Neural crest cell (in vitro differentiated cells): ENCODE results near the gene TBC1D16. TPM values are rescaled to one million over a fixed set of nuclear protein-coding genes. Genes with fewer than 3 reads are reported as not detected.

ENCODE experiments used
- DNase-seq: peaks from one replicate; pipeline ENCODE4 v3.0.0; 2021; ENCODE audit warnings: low read depth, mixed read lengths, low spot score
- H3K27ac Mint-ChIP-seq: one replicate; pipeline ENCODE4 v1.8.0; 2021; ENCODE audit warnings: mild to moderate bottlenecking, mixed read lengths; ENCODE audit not compliant: unreplicated experiment
- H3K27me3 Mint-ChIP-seq: 2 replicates; pipeline ENCODE4 v1.8.0; 2021; ENCODE audit warnings: low read depth, mild to moderate bottlenecking, mixed read lengths
- H3K36me3 Mint-ChIP-seq: 2 replicates; pipeline ENCODE4 v1.8.0; 2021; ENCODE audit warnings: low read depth, mild to moderate bottlenecking, mixed read lengths
- H3K4me1 Mint-ChIP-seq: 2 replicates; pipeline ENCODE4 v1.8.0; 2021; ENCODE audit warnings: mixed read lengths
- H3K4me3 Mint-ChIP-seq: one replicate; pipeline ENCODE4 v1.8.0; 2021; ENCODE audit warnings: mild to moderate bottlenecking, mixed read lengths
- H3K9me3 Mint-ChIP-seq: 2 replicates; pipeline ENCODE4 v1.8.0; 2021; ENCODE audit warnings: mixed read lengths
- CTCF ChIP-seq: fragments of 200-600 bp; sonication (generic); conservative IDR thresholded peaks from 2 replicates; pipeline ENCODE4 v1.5.0; 2021; ENCODE audit warnings: antibody characterized with exemption, mild to moderate bottlenecking
- total RNA-seq: library from RNA; stranded (reverse); gene quantifications from 2 replicates; pipeline ENCODE4 v1.2.1, GENCODE V29; 2021

TBC1D16 gene
- total RNA-seq, 1 donor from 2014 or later: 96.2 TPM

GRCh38 chr17:79991924-79992648, 43.6 kb downstream of the TBC1D16 start:
- Mint-ChIP-seq H3K9me3 (no peaks in the 10 kb centered on the region), H3K36me3 (no peaks in the 10 kb centered on the region), H3K27ac (peak overlapping the region; percentile 69), H3K4me3 (peak overlapping the region; percentile 84), H3K4me1 (peaks cover 51% of the 10 kb centered on the region), H3K27me3 (peaks cover 4% of the 10 kb centered on the region)
- TF ChIP-seq CTCF: peak; percentile 48
- peak; percentile 40 for DNase-seq

GRCh38 chr17:79991140-79991923, 44.3 kb downstream of the TBC1D16 start:
- Mint-ChIP-seq H3K4me3 (peak overlapping the region; percentile 65), H3K36me3 (no peaks in the 10 kb centered on the region), H3K9me3 (no peaks in the 10 kb centered on the region), H3K27ac (peak overlapping the region; percentile 47), H3K4me1 (peaks cover 47% of the 10 kb centered on the region), H3K27me3 (peaks cover 4% of the 10 kb centered on the region)
- peak; percentile 77 for DNase-seq
- peak; percentile 74 for TF ChIP-seq CTCF

GRCh38 chr17:79990704-79991103, 45.0 kb downstream of the TBC1D16 start:
- DNase-seq: no peak
- TF ChIP-seq CTCF: no peak
- H3K4me3 Mint-ChIP-seq: peak overlapping the region; percentile 65
- H3K36me3 Mint-ChIP-seq: no peaks in the 10 kb centered on the region
- peak overlapping the region; percentile 47 for H3K27ac Mint-ChIP-seq
- peaks cover 53% of the 10 kb centered on the region for H3K4me1 Mint-ChIP-seq
- H3K27me3 Mint-ChIP-seq: peaks cover 4% of the 10 kb centered on the region
- H3K9me3 Mint-ChIP-seq: no peaks in the 10 kb centered on the region

- H3K4me1 Mint-ChIP-seq: peaks cover 58% of the 10 kb centered on the region
- DNase-seq: no peak
- peaks cover 4% of the 10 kb centered on the region for H3K27me3 Mint-ChIP-seq
- peak overlapping the region; percentile 47 for H3K27ac Mint-ChIP-seq
- H3K9me3 Mint-ChIP-seq: no peaks in the 10 kb centered on the region
- no peak for TF ChIP-seq CTCF
- no peaks in the 10 kb centered on the region for H3K36me3 Mint-ChIP-seq
- no peak overlapping the region for H3K4me3 Mint-ChIP-seq
These were observed 45.5 kb downstream of the TBC1D16 start for GRCh38 chr17:79990051-79990592.

- peaks cover 4% of the 10 kb centered on the region for H3K27me3 Mint-ChIP-seq
- DNase-seq: no peak
- peak overlapping the region; percentile 34 for H3K4me3 Mint-ChIP-seq
- peaks cover 59% of the 10 kb centered on the region for H3K4me1 Mint-ChIP-seq
- TF ChIP-seq CTCF: no peak
- H3K27ac Mint-ChIP-seq: no peak overlapping the region
- no peaks in the 10 kb centered on the region for H3K36me3 Mint-ChIP-seq
- no peaks in the 10 kb centered on the region for H3K9me3 Mint-ChIP-seq
These were observed 46.4 kb downstream of the TBC1D16 start for GRCh38 chr17:79989106-79989835.
